ENCODE results near the gene DENND4B. TPM values are rescaled to one million over a fixed set of nuclear protein-coding genes. Genes with fewer than 3 reads are reported as not detected.

Gene DENND4B
- total and polyA plus RNA-seq, 9 of the 15 experiments (the other 6 are each of a cell fraction or from before 2014, with no cell fraction given), result 9.5 to 80.5 (median 23.1) TPM

- no peak for TF ChIP-seq CBFB (CRISPR knock-in tag; IDR thresholded peaks at IDR 0.05)
- TF ChIP-seq TAF7 (tag; IDR thresholded peaks at IDR 0.05), result no peak
- no peak for TF ChIP-seq ATF1 (CRISPR knock-in tag; IDR thresholded peaks at IDR 0.05)
- TF ChIP-seq ATF1 (tag; IDR thresholded peaks at IDR 0.05), result 0 out of 2 replicates have a peak, but pooled peaks have one; percentile 57
- no peak for TF ChIP-seq E4F1 (CRISPR knock-in tag; IDR thresholded peaks at IDR 0.05; ENCODE audit: borderline replicate concordance)
- 0 out of 2 replicates have a peak, but pooled peaks have one; percentile 10 for TF ChIP-seq SP1 (CRISPR knock-in tag; IDR thresholded peaks at IDR 0.05)
- no peak for TF ChIP-seq POU5F1 (IDR thresholded peaks at IDR 0.05; ENCODE audit: borderline replicate concordance, low read depth, low read length, partially characterized antibody)
- no peak for TF ChIP-seq PCBP2 (IDR thresholded peaks at IDR 0.05; ENCODE audit: low read depth, low read length, poor library complexity, severe bottlenecking)
- no peak for TF ChIP-seq NFYB (IDR thresholded peaks at IDR 0.05; ENCODE audit: extremely low read depth, insufficient read length)
- TF ChIP-seq ADNP (tag; IDR thresholded peaks at IDR 0.05), result no peak
- TF ChIP-seq MYNN (IDR thresholded peaks at IDR 0.05), result no peak
- TF ChIP-seq MYNN (CRISPR knock-in tag; IDR thresholded peaks at IDR 0.05), result no peak
- TF ChIP-seq CREB3 (tag; conservative IDR thresholded peaks at IDR 0.05; ENCODE audit: low read depth), result no peak
- no peak for TF ChIP-seq TBP (optimal IDR thresholded peaks at IDR 0.05; ENCODE audit: low read depth, low read length)
- no peak for TF ChIP-seq TCF7L2 (IDR thresholded peaks at IDR 0.05; ENCODE audit: low read depth, low read length)
- no peak for TF ChIP-seq FIP1L1 (IDR thresholded peaks at IDR 0.05; ENCODE audit: low read depth, low read length, poor library complexity, severe bottlenecking)
- TF ChIP-seq HMGN3 (IDR thresholded peaks at IDR 0.05; ENCODE audit: borderline replicate concordance, extremely low read depth, insufficient read length, low read depth, low read length), result no peak
- TF ChIP-seq SRSF3 (IDR thresholded peaks at IDR 0.05; ENCODE audit: insufficient read depth, low read length), result no peak
- TF ChIP-seq KLF6 (CRISPR knock-in tag; IDR thresholded peaks at IDR 0.05; ENCODE audit: borderline replicate concordance), result no peak
Measured at GRCh38 chr1:153963850-153964331, 17.4 kb upstream of the DENND4B start (continued).

Data from K562 (cell line).